Osteoblast (primary cell): ENCODE measurements around the gene TBCD. TPM values are rescaled to one million over a fixed set of nuclear protein-coding genes. Genes with fewer than 3 reads are reported as not detected.
A peak's percentile ranks its signal among the peaks of the same experiment; 100 is the strongest.

ENCODE experiments used
- DNase-seq: peaks from one replicate; pipeline ENCODE4 v3.0.0; 2011; ENCODE audit warnings: low spot score, mixed read lengths; ENCODE audit not compliant: insufficient read length; ENCODE audit errors: missing footprints
- H2AFZ ChIP-seq: 2 replicates; pipeline ENCODE4 v1.6.0; 2011; ENCODE audit warnings: mild to moderate bottlenecking, low read length
- H3K27ac ChIP-seq: 2 replicates; pipeline ENCODE4 v1.5.1; 2011; ENCODE audit warnings: mild to moderate bottlenecking, low read depth, low read length, moderate library complexity
- H3K27me3 ChIP-seq: 2 replicates; pipeline ENCODE4 v1.6.0; 2012; ENCODE audit warnings: mild to moderate bottlenecking, control low read depth, inconsistent platforms, low read length, moderate library complexity; ENCODE audit not compliant: insufficient read depth
- H3K36me3 ChIP-seq: 2 replicates; pipeline ENCODE4 v1.5.1; 2011; ENCODE audit warnings: mild to moderate bottlenecking, low read length, control low read depth, moderate library complexity; ENCODE audit not compliant: insufficient read depth
- H3K4me1 ChIP-seq: 2 replicates; pipeline ENCODE4 v1.5.1; 2011; ENCODE audit warnings: mild to moderate bottlenecking, low read length, control low read depth, moderate library complexity; ENCODE audit not compliant: insufficient read depth
- H3K4me2 ChIP-seq: 2 replicates; pipeline ENCODE4 v1.6.0; 2011; ENCODE audit warnings: mild to moderate bottlenecking, low read length; ENCODE audit not compliant: insufficient read depth
- H3K4me3 ChIP-seq: fragments of 200-600 bp; sonication (generic); 3 replicates; pipeline ENCODE4 v1.5.1; 2012; ENCODE audit warnings: mild to moderate bottlenecking, low read length, inconsistent platforms; ENCODE audit not compliant: insufficient read depth
- H3K79me2 ChIP-seq: 2 replicates; pipeline ENCODE4 v1.6.0; 2012; ENCODE audit warnings: mild to moderate bottlenecking, low read length, control low read depth, inconsistent platforms; ENCODE audit not compliant: insufficient read depth
- H3K9me3 ChIP-seq: 2 replicates; pipeline ENCODE4 v1.5.1; 2011; ENCODE audit warnings: low read depth, low read length, control low read depth
- H4K20me1 ChIP-seq: 2 replicates; pipeline ENCODE4 v1.6.0; 2012; ENCODE audit warnings: mild to moderate bottlenecking, low read length, control low read depth; ENCODE audit not compliant: insufficient read depth
- CTCF ChIP-seq: IDR thresholded peaks from 2 replicates; pipeline ENCODE4 v1.5.1; 2011; ENCODE audit warnings: mild to moderate bottlenecking, low read depth, low read length, moderate library complexity; ENCODE audit errors: extremely low read depth
- total RNA-seq: library from RNA; depleted of rRNA; stranded (reverse); fragments of >200 nt; gene quantifications from 2 replicates; pipeline ENCODE4 v1.2.3, GENCODE V29; 2012

Gene TBCD
- total RNA-seq, 1 donor = 29.0 TPM

- Histone ChIP-seq H4K20me1 (no peaks in the 10 kb centered on the region), H3K27ac (no peak overlapping the region), H3K79me2 (peaks cover 23% of the 10 kb centered on the region), H2AFZ (no peak overlapping the region), H3K4me3 (no peak overlapping the region), H3K27me3 (no peaks in the 10 kb centered on the region), H3K9me3 (no peaks in the 10 kb centered on the region), H3K36me3 (no peaks in the 10 kb centered on the region), H3K4me2 (no peak overlapping the region), H3K4me1 (no peaks in the 10 kb centered on the region)
- peak; percentile 81 for DNase-seq
- TF ChIP-seq CTCF = no peak
Observed at GRCh38 chr17:82799591-82799990, 47.7 kb downstream of the TBCD start.

- no peaks in the 10 kb centered on the region for H3K9me3 ChIP-seq
- DNase-seq = peak; percentile 80
- H2AFZ ChIP-seq = no peak overlapping the region
- H3K79me2 ChIP-seq = peaks cover 22% of the 10 kb centered on the region
- no peak overlapping the region for H3K4me2 ChIP-seq
- H3K36me3 ChIP-seq = no peaks in the 10 kb centered on the region
- no peaks in the 10 kb centered on the region for H4K20me1 ChIP-seq
- no peaks in the 10 kb centered on the region for H3K4me1 ChIP-seq
- TF ChIP-seq CTCF = no peak
- no peak overlapping the region for H3K27ac ChIP-seq
- no peaks in the 10 kb centered on the region for H3K27me3 ChIP-seq
- no peak overlapping the region for H3K4me3 ChIP-seq
Observed at GRCh38 chr17:82800885-82801284, 49.0 kb downstream of the TBCD start.

GRCh38 chr17:82801377-82801970 is 49.6 kb downstream of the TBCD start:
- Histone ChIP-seq H2AFZ (no peak overlapping the region), H3K79me2 (peaks cover 22% of the 10 kb centered on the region), H3K27me3 (no peaks in the 10 kb centered on the region), H4K20me1 (no peaks in the 10 kb centered on the region), H3K4me1 (no peaks in the 10 kb centered on the region), H3K4me2 (no peak overlapping the region), H3K36me3 (no peaks in the 10 kb centered on the region), H3K27ac (no peak overlapping the region), H3K4me3 (no peak overlapping the region), H3K9me3 (no peaks in the 10 kb centered on the region)
- peak; percentile 23 for DNase-seq
- TF ChIP-seq CTCF = no peak

GRCh38 chr17:82802075-82802780 is 50.4 kb downstream of the TBCD start:
- H3K27ac ChIP-seq = no peak overlapping the region
- no peaks in the 10 kb centered on the region for H3K4me1 ChIP-seq
- peak; percentile 97 for DNase-seq
- H3K4me3 ChIP-seq = peak overlapping the region; percentile 67
- no peak for TF ChIP-seq CTCF
- no peaks in the 10 kb centered on the region for H3K36me3 ChIP-seq
- peak overlapping the region; percentile 79 for H3K4me2 ChIP-seq
- no peaks in the 10 kb centered on the region for H3K9me3 ChIP-seq
- H3K27me3 ChIP-seq = no peaks in the 10 kb centered on the region
- H2AFZ ChIP-seq = peak overlapping the region; percentile 28
- no peaks in the 10 kb centered on the region for H4K20me1 ChIP-seq
- peaks cover 22% of the 10 kb centered on the region for H3K79me2 ChIP-seq
